Caki2 (cell line): Measurements from ENCODE around the gene LEMD3. TPM values are rescaled to one million over a fixed set of nuclear protein-coding genes. Genes with fewer than 3 reads are reported as not detected.

ENCODE experiments used
- total RNA-seq: library from RNA; depleted of rRNA; stranded (reverse); fragments of >200 nt; shearing (Covaris generic); gene quantifications from 2 replicates; pipeline ENCODE4 v1.2.3, GENCODE V29; 2014; ENCODE audit warnings: low replicate concordance; rRNA removed

LEMD3 gene
- total RNA-seq, 1 experiment from 2014 or later = 28.3 TPM

Other genes with a start within 250 kb of the LEMD3 start
- gene WIF1, start 48.3 kb upstream of the LEMD3 start, total RNA-seq = not detected in 2 replicates
- 45.4 and 47.8 TPM in 2 replicates for gene MSRB3, start 109.1 kb downstream of the LEMD3 start, total RNA-seq